OCI-LY7 (cell line): ENCODE data around the gene OR10J4.

Experiments used
- EZH2phosphoT487 ChIP-seq: fragments of 200-600 bp; sonication (generic); IDR thresholded peaks from 2 replicates; pipeline ENCODE4 v1.6.1; 2018; ENCODE audit warnings: low read depth, borderline replicate concordance, mild to moderate bottlenecking, mixed run types, antibody characterized with exemption, low read length, moderate library complexity, mixed read lengths
- TF ChIP-seq, protein P1 (sequence below): fragments of 200-600 bp; sonication (generic); conservative IDR thresholded peaks from 2 replicates; pipeline ENCODE4 v1.5.1; 2014; ENCODE audit warnings: mild to moderate bottlenecking, antibody characterized with exemption, low read length, moderate library complexity, mixed read lengths

GRCh38 chr1:159428536-159428935 lies 3.5 kb upstream of the OR10J4 start:
- TF ChIP-seq, protein P1, sequence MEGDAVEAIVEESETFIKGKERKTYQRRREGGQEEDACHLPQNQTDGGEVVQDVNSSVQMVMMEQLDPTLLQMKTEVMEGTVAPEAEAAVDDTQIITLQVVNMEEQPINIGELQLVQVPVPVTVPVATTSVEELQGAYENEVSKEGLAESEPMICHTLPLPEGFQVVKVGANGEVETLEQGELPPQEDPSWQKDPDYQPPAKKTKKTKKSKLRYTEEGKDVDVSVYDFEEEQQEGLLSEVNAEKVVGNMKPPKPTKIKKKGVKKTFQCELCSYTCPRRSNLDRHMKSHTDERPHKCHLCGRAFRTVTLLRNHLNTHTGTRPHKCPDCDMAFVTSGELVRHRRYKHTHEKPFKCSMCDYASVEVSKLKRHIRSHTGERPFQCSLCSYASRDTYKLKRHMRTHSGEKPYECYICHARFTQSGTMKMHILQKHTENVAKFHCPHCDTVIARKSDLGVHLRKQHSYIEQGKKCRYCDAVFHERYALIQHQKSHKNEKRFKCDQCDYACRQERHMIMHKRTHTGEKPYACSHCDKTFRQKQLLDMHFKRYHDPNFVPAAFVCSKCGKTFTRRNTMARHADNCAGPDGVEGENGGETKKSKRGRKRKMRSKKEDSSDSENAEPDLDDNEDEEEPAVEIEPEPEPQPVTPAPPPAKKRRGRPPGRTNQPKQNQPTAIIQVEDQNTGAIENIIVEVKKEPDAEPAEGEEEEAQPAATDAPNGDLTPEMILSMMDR: no peak
- TF ChIP-seq EZH2phosphoT487: no peak
